Mucosa of descending colon (tissue), 3 donors: ENCODE measurements around the gene GABRG3. TPM values are rescaled to one million over a fixed set of nuclear protein-coding genes. Genes with fewer than 3 reads are reported as not detected.
"Not testable (repeated sequence)": the region's sequence is repeated elsewhere in the genome, so short reads cannot be mapped to it uniquely, and the experiment has no call there.

Experiments used
- ATAC-seq: fragments of 200-7000 bp; cut with Tn5 transposase; one replicate; pipeline ENCODE4 v1.9.1; 2020; ENCODE audit warnings: mild to moderate bottlenecking, moderate library complexity
- DNase-seq, 3 donors: peaks; one replicate each; pipeline ENCODE4 v3.0.0-alpha.2; 2020
- H3K36me3 ChIP-seq: fragments of 200-600 bp; one replicate; pipeline ENCODE4 v1.8.0; 2021; ENCODE audit warnings: low read depth, mild to moderate bottlenecking
- H3K4me1 ChIP-seq: fragments of 200-600 bp; one replicate; pipeline ENCODE4 v1.8.0; 2021; ENCODE audit warnings: low read depth, mild to moderate bottlenecking
- H3K4me3 ChIP-seq: fragments of 200-600 bp; one replicate; pipeline ENCODE4 v1.8.0; 2021; ENCODE audit warnings: mild to moderate bottlenecking
- H3K9me3 ChIP-seq: fragments of 200-600 bp; one replicate; pipeline ENCODE4 v1.8.0; 2021; ENCODE audit warnings: mild to moderate bottlenecking
- CTCF ChIP-seq: fragments of 200-600 bp; IDR thresholded peaks from one replicate; pipeline ENCODE4 v1.8.0; 2022; ENCODE audit warnings: antibody characterized with exemption, mild to moderate bottlenecking
- intact Hi-C, 2 donors: fragments of 100-400 bp; cut with DNase I in 1 of 2; cut with micrococcal nuclease in 1 of 2; formaldehyde crosslinking; loops; one replicate each; pipeline versions ENCODE4 v1.11.0 to v1.11.1; 2022; cut with DNase I, micrococcal nuclease
- total RNA-seq, 3 donors: library from RNA; stranded (reverse); fragmentation: NEBNext Ultra II Directional in 2 of 3; extraction: Animal tissue kit (Norgen Biotek cat#: 25700) in 2 of 3; gene quantifications; one replicate each; pipeline versions ENCODE4 v1.2.1 to v1.2.4, GENCODE V29; 2021 to 2023
- donor health status: DM: no; HTN: no; CAD: no; lungs with moderate emphysema.
- donor health status: DM: no; HTN: no; CAD: no.
- donor health status: DM: no; HTN: yes; CAD: no.

The GABRG3 gene
- total RNA-seq, 3 donors from 2014 or later = 0.03 TPM; not detected in 2

GRCh38 chr15:26985050-26985449 lies 14.1 kb downstream of the GABRG3 start:
- no peak for TF ChIP-seq CTCF
- intact Hi-C loops = no loop called here
- no peak for DNase-seq
- no peak for ATAC-seq
- H3K4me1 ChIP-seq = no peaks in the 10 kb centered on the region
- no peak overlapping the region for H3K4me3 ChIP-seq
- no peaks in the 10 kb centered on the region for H3K36me3 ChIP-seq
- peaks cover 44% of the 10 kb centered on the region for H3K9me3 ChIP-seq

GRCh38 chr15:26996250-26996649 lies 25.3 kb downstream of the GABRG3 start:
- no peak for ATAC-seq
- H3K36me3 ChIP-seq = no peaks in the 10 kb centered on the region
- intact Hi-C loops = no loop called here

GRCh38 chr15:27003003-27003402 lies 32.0 kb downstream of the GABRG3 start:
- not testable (repeated sequence) for H3K4me1 ChIP-seq

More at GRCh38 chr15:26996250-26996649, 25.3 kb downstream of the GABRG3 start:
- no peak for TF ChIP-seq CTCF
- Histone ChIP-seq H3K9me3 (peaks cover 48% of the 10 kb centered on the region), H3K4me3 (no peak overlapping the region), H3K4me1 (no peaks in the 10 kb centered on the region)
- no peak for DNase-seq

GRCh38 chr15:27004226-27004625 lies 33.2 kb downstream of the GABRG3 start:
- H3K4me1 ChIP-seq, DNase-seq, H3K36me3 ChIP-seq, intact Hi-C loops, H3K4me3 ChIP-seq, ATAC-seq: not testable (repeated sequence)
- H3K9me3 ChIP-seq = peaks cover 56% of the 10 kb centered on the region

More at GRCh38 chr15:27003003-27003402, 32.0 kb downstream of the GABRG3 start:
- H3K4me3 ChIP-seq, DNase-seq, ATAC-seq, intact Hi-C loops, H3K36me3 ChIP-seq: not testable (repeated sequence)
- peaks cover 59% of the 10 kb centered on the region for H3K9me3 ChIP-seq

- H3K4me3 ChIP-seq = no peak overlapping the region
- no peaks in the 10 kb centered on the region for H3K4me1 ChIP-seq
- H3K36me3 ChIP-seq = no peaks in the 10 kb centered on the region
- intact Hi-C loops = loop anchor here in 1 of 2 donors (10.0 kb wide), 1 partner anchor 132 kb away; no protein-coding TSS in a partner anchor
- H3K9me3 ChIP-seq = peaks cover 65% of the 10 kb centered on the region
- no peak for ATAC-seq
- DNase-seq = peak in 1 of 3 donors; percentile 44
- TF ChIP-seq CTCF = no peak
Observed at GRCh38 chr15:27017168-27017809, 46.3 kb downstream of the GABRG3 start.

GRCh38 chr15:27019687-27020086 lies 48.7 kb downstream of the GABRG3 start:
- Histone ChIP-seq H3K9me3 (peaks cover 68% of the 10 kb centered on the region), H3K4me1 (no peaks in the 10 kb centered on the region), H3K4me3 (no peak overlapping the region), H3K36me3 (no peaks in the 10 kb centered on the region)
- no peak for TF ChIP-seq CTCF
- no peak for DNase-seq
- no peak for ATAC-seq
- intact Hi-C loops = loop anchor here in 1 of 2 donors (10.0 kb wide), 1 partner anchor 135 kb away; no protein-coding TSS in a partner anchor
